Placental epithelial cell (primary cell): Measurements from ENCODE around the gene ACP7. TPM values are rescaled to one million over a fixed set of nuclear protein-coding genes. Genes with fewer than 3 reads are reported as not detected.

Source experiments
- total RNA-seq: library from RNA; depleted of rRNA; stranded (reverse); fragments of >200 nt; gene quantifications from 2 replicates; pipeline ENCODE4 v1.2.3, GENCODE V29; 2012

ACP7 gene
- 0.22 and 0.39 TPM in 2 replicates for total RNA-seq

GRCh38 chr19:39083983-39084731, at the start of gene ACP7:
Gene ACP7, plus strand, starts transcription at chr19:39084368. Its CDS starts 902 bp downstream, at chr19:39085270.

GRCh38 chr19:39125554-39126311, 41.6 kb downstream of the ACP7 start, which contains the start of gene PAK4:
Gene PAK4, plus strand, starts transcription at chr19:39125786. Its CDS starts 43,768 bp downstream, at chr19:39169554.

Other genes starting within 250 kb of the ACP7 start
- 179 and 332 TPM in 2 replicates for gene HNRNPL, start 234.4 kb upstream of the ACP7 start, total RNA-seq
- 3.6 and 19.2 TPM in 2 replicates for gene RINL, start 206.1 kb upstream of the ACP7 start, total RNA-seq
- 48.3 and 50.6 TPM in 2 replicates for gene SIRT2, start 184.8 kb upstream of the ACP7 start, total RNA-seq
- gene NFKBIB, start 184.4 kb upstream of the ACP7 start, total RNA-seq, result 8.2 and 15.3 TPM in 2 replicates
- gene CCER2, start 172.2 kb upstream of the ACP7 start, total RNA-seq, result not detected in 2 replicates
- 21.2 and 44.9 TPM in 2 replicates for gene SARS2, start 153.6 kb upstream of the ACP7 start, total RNA-seq
- 21.6 and 23.6 TPM in 2 replicates for gene MRPS12, start 153.4 kb upstream of the ACP7 start, total RNA-seq
- gene FBXO17, start 108.6 kb upstream of the ACP7 start, total RNA-seq, result 10.8 and 11.8 TPM in 2 replicates
- 1.2 and 9.5 TPM in 2 replicates for gene FBXO27, start 51.8 kb upstream of the ACP7 start, total RNA-seq
- 15.7 and 17.3 TPM in 2 replicates for gene PAK4, start 41.4 kb downstream of the ACP7 start, total RNA-seq
- not detected in 2 replicates for gene NCCRP1, start 112.6 kb downstream of the ACP7 start, total RNA-seq
- gene SYCN, start 119.9 kb downstream of the ACP7 start, total RNA-seq, result not detected in 2 replicates
- gene IFNL3, start 160.6 kb downstream of the ACP7 start, total RNA-seq, result not detected in 2 replicates
- gene IFNL4, start 164.5 kb downstream of the ACP7 start, total RNA-seq, result not detected in 2 replicates
- not detected in 2 replicates for gene IFNL2, start 184.0 kb downstream of the ACP7 start, total RNA-seq
- not detected in 2 replicates for gene IFNL1, start 212.0 kb downstream of the ACP7 start, total RNA-seq
- gene LRFN1, start 236.5 kb downstream of the ACP7 start, total RNA-seq, result 0.39 TPM in 1 of 2 replicates, not detected in the other